DND-41 (cell line): Measurements from ENCODE around the gene SPATA12.

Source experiments
- EZH2 ChIP-seq: IDR thresholded peaks from 3 replicates; pipeline ENCODE4 v1.6.1; 2012; ENCODE audit warnings: borderline replicate concordance, low read depth, mild to moderate bottlenecking, moderate library complexity, low read length, inconsistent platforms; ENCODE audit not compliant: severe bottlenecking
- TF ChIP-seq, protein P1 (sequence below): IDR thresholded peaks from 2 replicates; pipeline ENCODE4 v1.5.1; 2012; ENCODE audit warnings: borderline replicate concordance, low read length, moderate library complexity, mild to moderate bottlenecking; ENCODE audit not compliant: poor library complexity, severe bottlenecking; ENCODE audit errors: extremely low read depth

DNA sequence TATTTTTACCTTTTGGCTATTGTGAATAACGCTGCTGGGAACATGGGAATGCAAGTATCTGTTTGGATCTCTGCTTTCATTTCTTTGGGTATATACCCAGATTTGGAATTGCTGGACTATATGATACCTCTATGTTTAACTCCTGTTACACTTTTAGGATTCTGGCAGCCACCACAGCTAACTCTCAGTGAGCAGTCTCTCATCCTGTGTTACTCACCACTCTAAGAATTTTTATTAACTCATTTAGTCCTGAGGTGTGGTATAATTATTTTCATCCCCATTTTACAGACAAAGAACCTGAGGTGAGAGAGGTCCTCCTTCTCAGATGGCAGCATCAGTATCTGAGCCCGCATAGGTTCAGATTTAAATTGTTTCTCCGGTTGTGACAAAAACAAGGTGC, 1.1 kb downstream of the SPATA12 start:
- TF ChIP-seq EZH2 = no peak
- TF ChIP-seq, protein P1, sequence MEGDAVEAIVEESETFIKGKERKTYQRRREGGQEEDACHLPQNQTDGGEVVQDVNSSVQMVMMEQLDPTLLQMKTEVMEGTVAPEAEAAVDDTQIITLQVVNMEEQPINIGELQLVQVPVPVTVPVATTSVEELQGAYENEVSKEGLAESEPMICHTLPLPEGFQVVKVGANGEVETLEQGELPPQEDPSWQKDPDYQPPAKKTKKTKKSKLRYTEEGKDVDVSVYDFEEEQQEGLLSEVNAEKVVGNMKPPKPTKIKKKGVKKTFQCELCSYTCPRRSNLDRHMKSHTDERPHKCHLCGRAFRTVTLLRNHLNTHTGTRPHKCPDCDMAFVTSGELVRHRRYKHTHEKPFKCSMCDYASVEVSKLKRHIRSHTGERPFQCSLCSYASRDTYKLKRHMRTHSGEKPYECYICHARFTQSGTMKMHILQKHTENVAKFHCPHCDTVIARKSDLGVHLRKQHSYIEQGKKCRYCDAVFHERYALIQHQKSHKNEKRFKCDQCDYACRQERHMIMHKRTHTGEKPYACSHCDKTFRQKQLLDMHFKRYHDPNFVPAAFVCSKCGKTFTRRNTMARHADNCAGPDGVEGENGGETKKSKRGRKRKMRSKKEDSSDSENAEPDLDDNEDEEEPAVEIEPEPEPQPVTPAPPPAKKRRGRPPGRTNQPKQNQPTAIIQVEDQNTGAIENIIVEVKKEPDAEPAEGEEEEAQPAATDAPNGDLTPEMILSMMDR = no peak
